ENCODE data around the gene CPVL. TPM values are rescaled to one million over a fixed set of nuclear protein-coding genes. Genes with fewer than 3 reads are reported as not detected.

The CPVL gene
- total and polyA plus RNA-seq, 2 donors (not counting 1 experiment from before 2014, with no cell fraction given): 2.6 TPM; not detected in 1

GRCh38 chr7:29080803-29081202 lies 65.5 kb downstream of the CPVL start:
- intact Hi-C loops (cut with micrococcal nuclease): no loop called here
- no peak overlapping the region for H3K4me3 Mint-ChIP-seq
- DNase-seq (no peak), ATAC-seq (ENCODE audit: low read depth) (no peak)
- Histone ChIP-seq H3K27ac (ENCODE audit: low read length in 2 of 2) (no peak overlapping the region), H4K20me1 (ENCODE audit: control insufficient read depth, insufficient read depth, low read length, poor library complexity, severe bottlenecking) (no peaks in the 10 kb centered on the region), H3K36me3 (replicated peaks in 1 of 2; ENCODE audit: control extremely low read depth in 1 of 2, control insufficient read depth in 1 of 2, extremely low read depth in 1 of 2, insufficient read depth in 2 of 2, low read length in 1 of 2) (no peaks in the 10 kb centered on the region), H3K27me3 (replicated peaks in 1 of 4; ENCODE audit: control extremely low read depth in 1 of 4, control insufficient read depth in 3 of 4, insufficient read depth in 4 of 4, low read length in 3 of 4) (peaks cover 0 to 9% (median 0%) of the 10 kb centered on the region in 4 experiments), H3K4me2 (replicated peaks; ENCODE audit: low read depth, low read length, poor library complexity, severe bottlenecking) (no peak overlapping the region), H2AFZ (ENCODE audit: insufficient read depth, low read depth, low read length, poor library complexity, severe bottlenecking) (no peak overlapping the region), H3K79me2 (ENCODE audit: control insufficient read depth, insufficient read depth, low read length) (no peaks in the 10 kb centered on the region), H3K9me3 (ENCODE audit: control extremely low read depth in 1 of 3, control insufficient read depth in 2 of 3, insufficient read depth in 1 of 3, low read length in 2 of 3) (no peaks in the 10 kb centered on the region), H3K9ac (ENCODE audit: low read length) (no peak overlapping the region), H3K4me1 (ENCODE audit: control insufficient read depth in 2 of 2, insufficient read depth in 2 of 2, low read length in 2 of 2) (no peaks in the 10 kb centered on the region), H3K4me3 (ENCODE audit: control extremely low read depth in 1 of 5, extremely low read depth in 1 of 5, insufficient read depth in 1 of 5, low read depth in 2 of 5, low read length in 4 of 5) (no peak overlapping the region)
- peaks cover 15% of the 10 kb centered on the region for H3K27me3 Mint-ChIP-seq
- no peaks in the 10 kb centered on the region for H3K4me1 Mint-ChIP-seq
- no peaks in the 10 kb centered on the region for H3K9me3 Mint-ChIP-seq (ENCODE audit: insufficient read depth)
- POLR2A ChIA-PET: no interaction called here
- 32% methylated on average over 5 of the region's 7 CpGs for WGBS (ENCODE audit: insufficient coverage)
- CTCF ChIA-PET: no interaction called here
- TF ChIP-seq, protein P1, sequence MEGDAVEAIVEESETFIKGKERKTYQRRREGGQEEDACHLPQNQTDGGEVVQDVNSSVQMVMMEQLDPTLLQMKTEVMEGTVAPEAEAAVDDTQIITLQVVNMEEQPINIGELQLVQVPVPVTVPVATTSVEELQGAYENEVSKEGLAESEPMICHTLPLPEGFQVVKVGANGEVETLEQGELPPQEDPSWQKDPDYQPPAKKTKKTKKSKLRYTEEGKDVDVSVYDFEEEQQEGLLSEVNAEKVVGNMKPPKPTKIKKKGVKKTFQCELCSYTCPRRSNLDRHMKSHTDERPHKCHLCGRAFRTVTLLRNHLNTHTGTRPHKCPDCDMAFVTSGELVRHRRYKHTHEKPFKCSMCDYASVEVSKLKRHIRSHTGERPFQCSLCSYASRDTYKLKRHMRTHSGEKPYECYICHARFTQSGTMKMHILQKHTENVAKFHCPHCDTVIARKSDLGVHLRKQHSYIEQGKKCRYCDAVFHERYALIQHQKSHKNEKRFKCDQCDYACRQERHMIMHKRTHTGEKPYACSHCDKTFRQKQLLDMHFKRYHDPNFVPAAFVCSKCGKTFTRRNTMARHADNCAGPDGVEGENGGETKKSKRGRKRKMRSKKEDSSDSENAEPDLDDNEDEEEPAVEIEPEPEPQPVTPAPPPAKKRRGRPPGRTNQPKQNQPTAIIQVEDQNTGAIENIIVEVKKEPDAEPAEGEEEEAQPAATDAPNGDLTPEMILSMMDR (IDR thresholded peaks at IDR 0.05): no peak
- TF ChIP-seq EZH2 (IDR thresholded peaks at IDR 0.05; ENCODE audit: borderline replicate concordance, insufficient read depth, low read depth, low read length, poor library complexity, severe bottlenecking): no peak
- H3K27ac Mint-ChIP-seq: no peak overlapping the region

DNA sequence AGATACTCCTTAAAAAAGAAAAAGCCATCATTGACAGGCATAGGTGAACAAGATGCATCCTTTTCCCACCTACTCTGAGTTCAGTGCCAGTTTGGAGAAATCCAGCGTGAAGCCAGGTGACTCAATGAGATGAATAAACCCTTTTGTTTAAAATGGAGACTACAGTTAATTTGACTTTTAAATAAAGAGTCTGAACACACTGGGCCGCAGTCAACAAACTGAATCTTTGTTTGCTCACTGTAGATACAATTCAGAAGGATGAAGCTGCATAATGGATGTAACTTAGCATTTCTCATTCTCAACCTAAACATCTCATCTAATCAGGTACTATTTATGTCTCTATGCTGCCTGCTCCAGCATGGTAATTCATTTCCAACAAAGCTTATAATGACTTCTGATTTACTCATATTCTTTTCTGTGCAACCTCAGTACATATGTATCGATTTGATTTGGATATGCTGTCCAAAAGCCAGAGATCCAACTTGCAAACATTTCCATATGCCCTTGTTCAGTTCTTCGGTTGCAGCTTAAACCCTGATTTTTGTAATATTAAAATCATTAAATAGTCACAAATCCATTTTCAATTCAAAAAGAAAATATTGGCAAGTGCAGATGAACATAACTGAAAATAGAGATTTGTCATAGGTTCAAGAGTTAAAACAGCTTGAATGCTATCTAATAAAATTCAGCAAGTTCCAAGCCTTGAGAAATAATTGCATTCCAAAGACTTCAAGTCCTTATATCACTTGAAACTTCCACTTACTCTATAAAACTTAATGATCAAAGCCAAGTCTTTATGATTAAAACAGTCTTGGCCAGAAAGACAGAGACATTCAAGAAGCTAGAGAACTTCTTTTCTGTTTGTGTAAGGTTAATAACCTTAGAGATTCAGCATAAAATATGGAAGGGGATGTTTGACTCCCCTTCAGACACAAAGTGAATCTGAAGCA lies 67.8 kb downstream of the CPVL start:
- H3K4me2 ChIP-seq (replicated peaks; ENCODE audit: low read depth, low read length, poor library complexity, severe bottlenecking): no peak overlapping the region
- H3K9me3 Mint-ChIP-seq (ENCODE audit: insufficient read depth): no peaks in the 10 kb centered on the region
- ChIA-PET POLR2A (no interaction called here), CTCF (no interaction called here)
- no peaks in the 10 kb centered on the region for H3K9me3 ChIP-seq (ENCODE audit: control extremely low read depth in 1 of 3, control insufficient read depth in 2 of 3, insufficient read depth in 1 of 3, low read length in 2 of 3)
- no peaks in the 10 kb centered on the region for H3K4me1 Mint-ChIP-seq
- H3K4me1 ChIP-seq (ENCODE audit: control insufficient read depth in 2 of 2, insufficient read depth in 2 of 2, low read length in 2 of 2): no peaks in the 10 kb centered on the region
- no peak overlapping the region for H3K4me3 Mint-ChIP-seq
- no peaks in the 10 kb centered on the region for H4K20me1 ChIP-seq (ENCODE audit: control insufficient read depth, insufficient read depth, low read length, poor library complexity, severe bottlenecking)
- no peak overlapping the region for H3K9ac ChIP-seq (ENCODE audit: low read length)
- H3K27me3 Mint-ChIP-seq: peaks cover 16% of the 10 kb centered on the region
- ATAC-seq (ENCODE audit: low read depth) (no peak), DNase-seq (no peak)
- intact Hi-C loops (cut with micrococcal nuclease): no loop called here
- H3K27ac Mint-ChIP-seq: no peak overlapping the region
- no CpG with 5 or more reads among the region's 4 CpGs for WGBS (ENCODE audit: insufficient coverage)
- H2AFZ ChIP-seq (ENCODE audit: insufficient read depth, low read depth, low read length, poor library complexity, severe bottlenecking): no peak overlapping the region
- no peak for TF ChIP-seq EZH2 (IDR thresholded peaks at IDR 0.05; ENCODE audit: borderline replicate concordance, insufficient read depth, low read depth, low read length, poor library complexity, severe bottlenecking)
- TF ChIP-seq, protein P1 (IDR thresholded peaks at IDR 0.05): no peak
- H3K79me2 ChIP-seq (ENCODE audit: control insufficient read depth, insufficient read depth, low read length): no peaks in the 10 kb centered on the region
- H3K27ac ChIP-seq (ENCODE audit: low read length in 2 of 2): no peak overlapping the region
- H3K4me3 ChIP-seq (ENCODE audit: control extremely low read depth in 1 of 5, extremely low read depth in 1 of 5, insufficient read depth in 1 of 5, low read depth in 2 of 5, low read length in 4 of 5): no peak overlapping the region
- no peaks in the 10 kb centered on the region for H3K36me3 ChIP-seq (replicated peaks in 1 of 2; ENCODE audit: control extremely low read depth in 1 of 2, control insufficient read depth in 1 of 2, extremely low read depth in 1 of 2, insufficient read depth in 2 of 2, low read length in 1 of 2)
- peaks cover 0 to 9% (median 0%) of the 10 kb centered on the region in 4 experiments for H3K27me3 ChIP-seq (replicated peaks in 1 of 4; ENCODE audit: control extremely low read depth in 1 of 4, control insufficient read depth in 3 of 4, insufficient read depth in 4 of 4, low read length in 3 of 4)

All from B cell (primary cell).